Measurements from ENCODE around the gene LRP4. TPM values are rescaled to one million over a fixed set of nuclear protein-coding genes. Genes with fewer than 3 reads are reported as not detected.

Gene LRP4
- total and polyA plus RNA-seq, 9 donors: 4.4 to 20.6 (median 11.6) TPM

- peak overlapping the region in 1 of 2 donors; percentile 12 for H3K27ac ChIP-seq
- no peak overlapping the region for H3K4me3 ChIP-seq
- H3K4me1 ChIP-seq (ENCODE audit: insufficient read depth): no peaks in the 10 kb centered on the region
- intact Hi-C loops (cut with DNase I): no loop called here
- 19 to 34% (median 31%) methylated on average over 4 of the region's 4 CpGs for WGBS, 3 donors
- peak in 1 of 5 donors; percentile 39 for DNase-seq
- H3K9me3 ChIP-seq: no peaks in the 10 kb centered on the region
- TF ChIP-seq CTCF (IDR thresholded peaks at IDR 0.05): no peak
- no peak for TF ChIP-seq EP300 (IDR thresholded peaks at IDR 0.05)
- TF ChIP-seq POLR2A (IDR thresholded peaks at IDR 0.05): no peak
- H3K36me3 ChIP-seq: no peaks in the 10 kb centered on the region
- H3K27me3 ChIP-seq: no peaks in the 10 kb centered on the region
These were observed 2.4 kb upstream of the LRP4 start for GRCh38 chr11:46920755-46921154.

GRCh38 chr11:46918788-46919513, 601 bp upstream of the LRP4 start:
- H3K4me1 ChIP-seq (ENCODE audit: insufficient read depth): no peaks in the 10 kb centered on the region
- peak overlapping the region; percentile 77 for H3K4me3 ChIP-seq
- no peaks in the 10 kb centered on the region for H3K9me3 ChIP-seq
- WGBS, 3 donors: 18 to 21% (median 20%) methylated on average over 17 of the region's 17 CpGs
- no peaks in the 10 kb centered on the region for H3K36me3 ChIP-seq
- no peak for DNase-seq
- H3K27ac ChIP-seq: no peak overlapping the region
- intact Hi-C loops (cut with DNase I): no loop called here
- TF ChIP-seq POLR2A (IDR thresholded peaks at IDR 0.05) (no peak), CTCF (IDR thresholded peaks at IDR 0.05) (no peak), EP300 (IDR thresholded peaks at IDR 0.05) (no peak)
- no peaks in the 10 kb centered on the region for H3K27me3 ChIP-seq

- Histone ChIP-seq H3K4me3 (peak overlapping the region; percentile 77), H3K27ac (peak overlapping the region; percentile 23 to 56), H3K4me1 (ENCODE audit: insufficient read depth) (no peaks in the 10 kb centered on the region), H3K36me3 (no peaks in the 10 kb centered on the region), H3K27me3 (no peaks in the 10 kb centered on the region), H3K9me3 (no peaks in the 10 kb centered on the region)
- WGBS, 3 donors: 0 to 1% (median 0%) methylated on average over 20 to 22 of the region's 22 CpGs
- intact Hi-C loops (cut with DNase I): no loop called here
- no peak for TF ChIP-seq POLR2A (IDR thresholded peaks at IDR 0.05)
- TF ChIP-seq CTCF (IDR thresholded peaks at IDR 0.05): no peak
- TF ChIP-seq EP300 (IDR thresholded peaks at IDR 0.05): no peak
- no peak for DNase-seq
These were observed 628 bp downstream of the LRP4 start for GRCh38 chr11:46917762-46918082.

GRCh38 chr11:46917109-46917761, 1.1 kb downstream of the LRP4 start:
- Histone ChIP-seq H3K27me3 (no peaks in the 10 kb centered on the region), H3K4me1 (ENCODE audit: insufficient read depth) (no peaks in the 10 kb centered on the region), H3K27ac (peak overlapping the region; percentile 23 to 56), H3K4me3 (peak overlapping the region; percentile 77), H3K9me3 (no peaks in the 10 kb centered on the region), H3K36me3 (no peaks in the 10 kb centered on the region)
- intact Hi-C loops (cut with DNase I): no loop called here
- TF ChIP-seq EP300 (IDR thresholded peaks at IDR 0.05): no peak
- TF ChIP-seq POLR2A (IDR thresholded peaks at IDR 0.05): no peak
- no peak for TF ChIP-seq CTCF (IDR thresholded peaks at IDR 0.05)
- no peak for DNase-seq
- WGBS, 3 donors: 0 to 1% (median 1%) methylated on average over 31 of the region's 31 CpGs

All from ovary (tissue), 9 donors.